T-helper 22 cell (primary cell): ENCODE data around the gene ITPK1.

Source experiments
- DNase-seq: peaks from one replicate; pipeline ENCODE4 v3.0.0-alpha.2; 2020; ENCODE audit warnings: low read depth

The ITPK1 gene

GRCh38 chr14:93010522-93011140, 105.1 kb downstream of the ITPK1 start:
- DNase-seq = no peak

- no peak for DNase-seq
Measured at GRCh38 chr14:93010130-93010499, 105.6 kb downstream of the ITPK1 start.

GRCh38 chr14:93009471-93010129, 106.1 kb downstream of the ITPK1 start:
- DNase-seq = no peak

- DNase-seq = no peak
Measured at GRCh38 chr14:93008381-93008780, 107.3 kb downstream of the ITPK1 start.

GRCh38 chr14:93007225-93007997, 108.3 kb downstream of the ITPK1 start:
- no peak for DNase-seq

GRCh38 chr14:93006567-93007051, 109.1 kb downstream of the ITPK1 start:
- DNase-seq = no peak

- DNase-seq = no peak
Measured at GRCh38 chr14:93005838-93006237, 109.9 kb downstream of the ITPK1 start.

GRCh38 chr14:93005135-93005813, 110.5 kb downstream of the ITPK1 start:
- DNase-seq = no peak

- DNase-seq = no peak
Measured at GRCh38 chr14:93004699-93005082, 111.0 kb downstream of the ITPK1 start.

GRCh38 chr14:93003945-93004698, 111.6 kb downstream of the ITPK1 start:
- no peak for DNase-seq

GRCh38 chr14:93002851-93003298, 112.8 kb downstream of the ITPK1 start:
- DNase-seq = no peak

GRCh38 chr14:93002049-93002448, 113.7 kb downstream of the ITPK1 start:
- DNase-seq = no peak

- no peak for DNase-seq
Measured at GRCh38 chr14:92998946-92999345, 116.8 kb downstream of the ITPK1 start.

- no peak for DNase-seq
Measured at GRCh38 chr14:92997343-92998061, 118.2 kb downstream of the ITPK1 start.

GRCh38 chr14:92995620-92996019, 120.1 kb downstream of the ITPK1 start:
- DNase-seq = no peak

- no peak for DNase-seq
Measured at GRCh38 chr14:92994942-92995341, 120.8 kb downstream of the ITPK1 start.

- no peak for DNase-seq
Measured at GRCh38 chr14:92994131-92994676, 121.5 kb downstream of the ITPK1 start.

- no peak for DNase-seq
Measured at GRCh38 chr14:92993302-92993701, 122.4 kb downstream of the ITPK1 start.

- no peak for DNase-seq
Measured at GRCh38 chr14:92991536-92991935, 124.2 kb downstream of the ITPK1 start.
